Measurements from ENCODE around the gene PITPNC1.

DNA sequence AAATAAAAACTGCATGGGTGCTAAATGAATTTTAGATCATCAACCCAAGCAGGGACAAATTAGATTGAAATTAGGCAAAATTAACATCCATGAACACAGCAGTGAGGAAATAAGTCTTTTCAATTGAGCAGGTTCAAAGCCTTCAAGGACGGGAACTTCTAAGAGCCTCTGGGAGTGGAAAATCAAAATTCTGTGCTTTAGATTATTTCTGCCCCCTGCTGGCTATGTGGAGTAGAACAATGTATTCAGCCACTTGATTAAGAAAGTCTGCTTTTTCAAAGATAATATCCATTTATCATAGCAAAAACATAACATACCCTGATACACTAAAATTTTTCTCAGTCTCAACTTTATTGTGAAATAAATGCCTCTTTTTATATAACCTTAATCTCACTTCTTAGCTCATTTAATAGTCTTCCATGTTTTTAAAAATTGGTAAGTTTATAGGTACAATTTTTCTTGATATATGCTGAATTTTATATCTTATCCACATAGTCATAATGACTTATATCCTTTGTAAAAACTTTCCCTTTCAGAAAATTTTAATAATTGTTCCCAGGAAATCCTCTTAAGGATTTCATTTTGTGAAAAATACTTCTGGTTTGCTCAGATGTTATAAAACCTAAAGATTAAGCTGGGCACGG, 312.6 kb downstream of the PITPNC1 start:
- TF ChIP-seq, protein P1, sequence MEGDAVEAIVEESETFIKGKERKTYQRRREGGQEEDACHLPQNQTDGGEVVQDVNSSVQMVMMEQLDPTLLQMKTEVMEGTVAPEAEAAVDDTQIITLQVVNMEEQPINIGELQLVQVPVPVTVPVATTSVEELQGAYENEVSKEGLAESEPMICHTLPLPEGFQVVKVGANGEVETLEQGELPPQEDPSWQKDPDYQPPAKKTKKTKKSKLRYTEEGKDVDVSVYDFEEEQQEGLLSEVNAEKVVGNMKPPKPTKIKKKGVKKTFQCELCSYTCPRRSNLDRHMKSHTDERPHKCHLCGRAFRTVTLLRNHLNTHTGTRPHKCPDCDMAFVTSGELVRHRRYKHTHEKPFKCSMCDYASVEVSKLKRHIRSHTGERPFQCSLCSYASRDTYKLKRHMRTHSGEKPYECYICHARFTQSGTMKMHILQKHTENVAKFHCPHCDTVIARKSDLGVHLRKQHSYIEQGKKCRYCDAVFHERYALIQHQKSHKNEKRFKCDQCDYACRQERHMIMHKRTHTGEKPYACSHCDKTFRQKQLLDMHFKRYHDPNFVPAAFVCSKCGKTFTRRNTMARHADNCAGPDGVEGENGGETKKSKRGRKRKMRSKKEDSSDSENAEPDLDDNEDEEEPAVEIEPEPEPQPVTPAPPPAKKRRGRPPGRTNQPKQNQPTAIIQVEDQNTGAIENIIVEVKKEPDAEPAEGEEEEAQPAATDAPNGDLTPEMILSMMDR (conservative IDR thresholded peaks at IDR 0.05; ENCODE audit: low read depth, low read length) = peak; percentile 96
- no peak for TF ChIP-seq EZH2 (IDR thresholded peaks at IDR 0.05; ENCODE audit: low read length, unreplicated experiment)

All from PC-3 (cell line).